ENCODE results near the gene PCK1. TPM values are rescaled to one million over a fixed set of nuclear protein-coding genes. Genes with fewer than 3 reads are reported as not detected.

Gene PCK1
- total and polyA plus RNA-seq, 2 of the 13 experiments (the other 11 are each of a cell fraction or from before 2014, with no cell fraction given) = 6.5 to 12.6 TPM

DNA sequence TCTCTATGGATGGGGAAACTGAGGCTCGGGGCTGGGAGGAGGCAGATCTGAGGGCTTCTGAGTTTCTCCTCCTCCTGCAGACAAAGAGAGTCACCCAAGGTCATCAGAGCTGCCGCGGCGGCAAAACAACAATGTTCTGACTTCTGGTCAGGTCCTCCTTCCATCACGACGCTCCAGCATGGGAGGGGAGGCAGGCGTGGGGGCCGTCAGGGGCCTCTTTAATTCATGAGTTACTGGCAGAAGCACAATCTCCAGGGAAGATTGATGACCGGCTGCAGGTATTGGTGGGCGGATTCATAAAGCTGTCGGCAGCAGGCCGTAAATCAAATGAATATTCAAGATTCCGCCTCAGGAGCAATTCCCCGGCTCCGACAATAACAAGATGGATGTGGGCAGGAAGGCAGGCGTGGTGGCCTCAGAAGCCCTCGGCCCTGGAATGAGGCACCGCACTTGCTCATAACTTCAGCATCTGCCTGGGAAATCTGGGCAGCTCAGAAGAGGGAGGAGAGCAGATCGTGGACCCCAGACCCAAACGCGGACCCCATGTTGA, 19.1 kb downstream of the PCK1 start:
- Histone ChIP-seq H3K4me3 (replicated peaks in 1 of 3; ENCODE audit: insufficient read depth in 1 of 3, low read depth in 2 of 3, low read length in 3 of 3) (no peak overlapping the region), H3K79me2 (ENCODE audit: insufficient read depth, low read length) (no peaks in the 10 kb centered on the region), H4K20me1 (ENCODE audit: insufficient read depth, low read length) (no peaks in the 10 kb centered on the region), H3K9ac (ENCODE audit: insufficient read depth, low read depth, low read length) (no peak overlapping the region), H3K4me2 (ENCODE audit: low read depth, low read length) (0 out of 2 replicates have a peak overlapping the region, but pooled peaks have one; percentile 12), H3K27me3 (ENCODE audit: control insufficient read depth in 1 of 2, insufficient read depth in 2 of 2, low read length in 2 of 2) (peaks cover 1 to 5% of the 10 kb centered on the region in 2 experiments; a peak in 1 of 5 replicates), H3K27ac (ENCODE audit: extremely low read length, insufficient read depth, low read length) (no peak overlapping the region), H3K9me3 (ENCODE audit: low read length) (no peaks in the 10 kb centered on the region), H3K4me1 (ENCODE audit: insufficient read depth, low read length) (peaks cover 88% of the 10 kb centered on the region), H2AFZ (ENCODE audit: low read length) (no peak overlapping the region), H3K36me3 (replicated peaks in 1 of 2; ENCODE audit: control insufficient read depth in 1 of 2, insufficient read depth in 2 of 2, low read length in 2 of 2) (no peaks in the 10 kb centered on the region)
- FAIRE-seq (no peak), DNase-seq (ENCODE audit: low spot score) (no peak), ATAC-seq (no peak)
- 63% methylated on average over 21 of the region's 21 CpGs for WGBS (ENCODE audit: low lambda C conversion rate)
- no peak for TF ChIP-seq ZNF557 (CRISPR knock-in tag; IDR thresholded peaks at IDR 0.05)
- 0 out of 2 replicates have a peak, but pooled peaks have one; percentile 10 for TF ChIP-seq SALL1 (CRISPR knock-in tag; IDR thresholded peaks at IDR 0.05)
- 0 out of 2 replicates have a peak, but pooled peaks have one; percentile 30 for TF ChIP-seq ZNF441 (CRISPR knock-in tag; IDR thresholded peaks at IDR 0.05; ENCODE audit: borderline replicate concordance)
- TF ChIP-seq, protein P1, sequence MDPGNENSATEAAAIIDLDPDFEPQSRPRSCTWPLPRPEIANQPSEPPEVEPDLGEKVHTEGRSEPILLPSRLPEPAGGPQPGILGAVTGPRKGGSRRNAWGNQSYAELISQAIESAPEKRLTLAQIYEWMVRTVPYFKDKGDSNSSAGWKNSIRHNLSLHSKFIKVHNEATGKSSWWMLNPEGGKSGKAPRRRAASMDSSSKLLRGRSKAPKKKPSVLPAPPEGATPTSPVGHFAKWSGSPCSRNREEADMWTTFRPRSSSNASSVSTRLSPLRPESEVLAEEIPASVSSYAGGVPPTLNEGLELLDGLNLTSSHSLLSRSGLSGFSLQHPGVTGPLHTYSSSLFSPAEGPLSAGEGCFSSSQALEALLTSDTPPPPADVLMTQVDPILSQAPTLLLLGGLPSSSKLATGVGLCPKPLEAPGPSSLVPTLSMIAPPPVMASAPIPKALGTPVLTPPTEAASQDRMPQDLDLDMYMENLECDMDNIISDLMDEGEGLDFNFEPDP (CRISPR knock-in tag; conservative IDR thresholded peaks at IDR 0.05) = 0 out of 2 replicates have a peak, but pooled peaks have one; percentile 29
- in situ Hi-C loops (cut with HindIII; ENCODE audit: extremely low pct_ligation_motif_present, low pct_unique_long_range_greater_than_20kb) = loop anchor here (10.0 kb wide), 1 partner anchor 195 kb away; no protein-coding TSS in a partner anchor
- no TSS peak for BruUV-seq (replicated peaks)
- CTCF ChIA-PET (ENCODE audit: low intra/inter-chr PET ratio, low total read pairs) = no interaction called here
- intact Hi-C loops (cut with micrococcal nuclease; ENCODE audit: unreplicated experiment) = no loop called here
- POLR2A ChIA-PET = interaction anchor here (1.2 to 12.9 kb wide), 4 partner anchors 8 to 20 kb away, joined by 3 to 96 read pairs (median 20); partner anchors contain the start of gene PCK1
